A549 (cell line): Measurements from ENCODE around the gene NKD1.

Source experiments
- CEBPB ChIP-seq, 2 experiments: fragments of >200 bp in 1 of 2; sonication (Bioruptor Twin) in 1 of 2; formaldehyde crosslinking in 1 of 2; IDR thresholded peaks; 2 replicates each; pipeline ENCODE4 v1.6.1; 2012 to 2016
- EP300 ChIP-seq, 2 experiments: fragments of >200 bp; sonication (Bioruptor Twin); formaldehyde crosslinking; IDR thresholded peaks; 2 replicates in 1 of 2; 3 replicates in 1 of 2; pipeline ENCODE4 v1.6.1; 2016 to 2017
- KDM1A ChIP-seq: fragments of 200-600 bp; sonication (generic); IDR thresholded peaks from 2 replicates; pipeline ENCODE4 v1.6.1; 2016; ENCODE audit warnings: low read depth, mild to moderate bottlenecking
- MAX ChIP-seq: IDR thresholded peaks from 2 replicates; pipeline ENCODE4 v1.6.1; 2012
- MAZ ChIP-seq: fragments of 150-350 bp; IDR thresholded peaks from 2 replicates; pipeline ENCODE4 v1.6.1; 2014; ENCODE audit warnings: antibody characterized with exemption, low read depth, low read length, borderline replicate concordance
- MYC ChIP-seq: IDR thresholded peaks from 2 replicates; pipeline ENCODE4 v1.6.1; 2012; ENCODE audit warnings: mild to moderate bottlenecking, inconsistent platforms, low read length, improper control_type of control experiment, borderline replicate concordance
- POLR2A ChIP-seq: IDR thresholded peaks from 2 replicates; pipeline ENCODE4 v1.6.1; 2012; ENCODE audit warnings: mild to moderate bottlenecking, low read length
- RAD21 ChIP-seq, 2 experiments: fragments of >200 bp in 1 of 2; sonication (Bioruptor Twin) in 1 of 2; formaldehyde crosslinking in 1 of 2; IDR thresholded peaks in 1 of 2; conservative IDR thresholded peaks in 1 of 2; 2 replicates in 1 of 2; 3 replicates in 1 of 2; pipeline ENCODE4 v1.6.1; 2012 to 2018; ENCODE audit warnings: inconsistent platforms in 1 of 2
- RCOR1 ChIP-seq: fragments of 150-350 bp; IDR thresholded peaks from 2 replicates; pipeline ENCODE4 v1.6.1; 2014; ENCODE audit warnings: antibody characterized with exemption, low read length, low read depth
- RFX5 ChIP-seq: fragments of 450-650 bp; IDR thresholded peaks from 2 replicates; pipeline ENCODE4 v1.7.1; 2014; ENCODE audit warnings: antibody characterized with exemption, mild to moderate bottlenecking, moderate library complexity
- RNF2 ChIP-seq: fragments of 200-600 bp; sonication (generic); IDR thresholded peaks from 2 replicates; pipeline ENCODE4 v1.6.1; 2016; ENCODE audit warnings: low read depth, mild to moderate bottlenecking, antibody characterized with exemption, moderate library complexity, borderline replicate concordance
- TF ChIP-seq, protein P1 (sequence below): fragments of >200 bp; sonication (Bioruptor Twin); formaldehyde crosslinking; IDR thresholded peaks from 3 replicates; pipeline ENCODE4 v1.5.1; 2016

DNA sequence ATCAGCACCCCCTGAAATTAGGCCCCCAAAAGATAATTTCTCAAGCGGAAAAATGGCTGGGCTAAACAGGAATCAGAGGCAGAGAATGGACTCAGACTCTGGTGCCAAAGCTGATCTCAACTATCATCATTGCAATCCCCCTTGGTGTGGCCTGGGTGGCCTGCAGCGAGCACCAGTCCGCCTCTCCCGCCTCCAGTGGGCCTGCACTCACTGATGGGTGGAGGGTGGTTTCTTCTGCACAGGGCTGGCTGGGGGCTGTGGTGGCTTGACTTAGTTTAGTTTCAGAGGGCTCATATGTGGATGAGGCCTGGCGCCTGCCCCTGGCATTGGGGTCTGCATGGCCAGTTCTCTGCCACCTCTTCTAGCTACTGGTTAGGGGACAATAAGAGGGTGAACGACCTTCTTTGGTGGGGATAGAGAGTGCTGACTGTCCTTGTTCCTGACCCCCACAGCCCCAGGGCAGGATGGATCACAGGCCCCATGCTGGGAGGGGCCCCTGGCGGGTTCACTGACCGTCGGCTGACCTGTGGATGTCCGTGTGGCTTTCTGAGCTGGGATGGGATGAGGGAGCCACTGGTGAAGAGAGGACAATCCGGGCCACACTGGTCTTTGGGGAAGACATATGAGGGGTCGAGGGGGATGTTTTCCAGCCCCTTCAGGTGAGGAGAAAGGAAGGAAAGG, 70.2 kb downstream of the NKD1 start:
- TF ChIP-seq POLR2A (no peak), RAD21 (conservative IDR thresholded peaks at IDR 0.05 in 1 of 2, IDR thresholded peaks at IDR 0.05 in 1 of 2) (no peak), RNF2 (no peak), RCOR1 (no peak), EP300 (IDR thresholded peaks at IDR 0.05) (no peak), RFX5 (no peak), MYC (no peak), KDM1A (no peak), CEBPB (IDR thresholded peaks at IDR 0.05) (no peak), MAZ (no peak), MAX (no peak)
- TF ChIP-seq, protein P1, sequence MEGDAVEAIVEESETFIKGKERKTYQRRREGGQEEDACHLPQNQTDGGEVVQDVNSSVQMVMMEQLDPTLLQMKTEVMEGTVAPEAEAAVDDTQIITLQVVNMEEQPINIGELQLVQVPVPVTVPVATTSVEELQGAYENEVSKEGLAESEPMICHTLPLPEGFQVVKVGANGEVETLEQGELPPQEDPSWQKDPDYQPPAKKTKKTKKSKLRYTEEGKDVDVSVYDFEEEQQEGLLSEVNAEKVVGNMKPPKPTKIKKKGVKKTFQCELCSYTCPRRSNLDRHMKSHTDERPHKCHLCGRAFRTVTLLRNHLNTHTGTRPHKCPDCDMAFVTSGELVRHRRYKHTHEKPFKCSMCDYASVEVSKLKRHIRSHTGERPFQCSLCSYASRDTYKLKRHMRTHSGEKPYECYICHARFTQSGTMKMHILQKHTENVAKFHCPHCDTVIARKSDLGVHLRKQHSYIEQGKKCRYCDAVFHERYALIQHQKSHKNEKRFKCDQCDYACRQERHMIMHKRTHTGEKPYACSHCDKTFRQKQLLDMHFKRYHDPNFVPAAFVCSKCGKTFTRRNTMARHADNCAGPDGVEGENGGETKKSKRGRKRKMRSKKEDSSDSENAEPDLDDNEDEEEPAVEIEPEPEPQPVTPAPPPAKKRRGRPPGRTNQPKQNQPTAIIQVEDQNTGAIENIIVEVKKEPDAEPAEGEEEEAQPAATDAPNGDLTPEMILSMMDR = no peak
